PC-9 (cell line): ENCODE measurements around the gene CNTNAP2. TPM values are rescaled to one million over a fixed set of nuclear protein-coding genes. Genes with fewer than 3 reads are reported as not detected.

ENCODE experiments used
- BruUV-seq: library from RNA; stranded (reverse); fragments of 400-500 nt; replicated peaks from 2 replicates; lab custom pipeline; 2021; lab: Mats Ljungman, UMichigan
- CTCF ChIA-PET: fragments of 300-600 bp; sonication (Branson Sonifier 250); formaldehyde crosslinking; loops from one replicate; lab custom pipeline; 2022; ENCODE audit warnings: antibody characterized with exemption; lab: Charles Lee
- POLR2A ChIA-PET: fragments of 300-600 bp; sonication (Branson Sonifier 250); formaldehyde crosslinking; loops from one replicate; lab custom pipeline; 2022; ENCODE audit warnings: antibody characterized with exemption; ENCODE audit not compliant: unreplicated experiment; lab: Charles Lee
- DNase-seq, 2 experiments: peaks; one replicate each; pipeline versions ENCODE4 v3.0.0 to v3.0.0-alpha.2; 2015 to 2022; ENCODE audit warnings: mixed read lengths in 1 of 2
- H2AFZ ChIP-seq: fragments of 200-600 bp; sonication (generic); 2 replicates; pipeline ENCODE4 v1.8.1; 2017; ENCODE audit warnings: antibody characterized with exemption
- H3F3A ChIP-seq: fragments of 200-600 bp; sonication (generic); 2 replicates; pipeline ENCODE4 v1.8.1; 2017; ENCODE audit warnings: antibody characterized with exemption, mild to moderate bottlenecking, low read depth; ENCODE audit not compliant: insufficient read depth
- H3K27ac ChIP-seq: fragments of 200-600 bp; sonication (generic); 2 replicates; pipeline ENCODE4 v1.6.1; 2016; ENCODE audit warnings: mixed run types
- H3K27me3 ChIP-seq: fragments of 200-600 bp; sonication (generic); 2 replicates; pipeline ENCODE4 v1.6.1; 2016; ENCODE audit warnings: low read depth, mixed run types; ENCODE audit not compliant: insufficient read depth
- H3K36me3 ChIP-seq: fragments of 200-600 bp; sonication (generic); 2 replicates; pipeline ENCODE4 v1.6.1; 2016; ENCODE audit warnings: low read depth, mixed run types
- H3K4me1 ChIP-seq: fragments of 200-600 bp; sonication (generic); replicated peaks from 2 replicates; pipeline ENCODE4 v1.6.1; 2016; ENCODE audit warnings: mixed run types; ENCODE audit not compliant: insufficient read depth
- H3K4me2 ChIP-seq: fragments of 200-600 bp; sonication (generic); 2 replicates; pipeline ENCODE4 v1.6.1; 2017; ENCODE audit warnings: mixed run types
- H3K4me3 ChIP-seq: fragments of 200-600 bp; sonication (generic); 2 replicates; pipeline ENCODE4 v1.6.1; 2016; ENCODE audit warnings: mixed run types
- H3K79me2 ChIP-seq: fragments of 200-600 bp; sonication (generic); 2 replicates; pipeline ENCODE4 v1.6.1; 2017; ENCODE audit warnings: low read depth, mixed run types
- H3K9me2 ChIP-seq: fragments of 200-600 bp; sonication (generic); 2 replicates; pipeline ENCODE4 v1.8.1; 2017; ENCODE audit warnings: mild to moderate bottlenecking; ENCODE audit not compliant: insufficient read depth
- H3K9me3 ChIP-seq: fragments of 200-600 bp; sonication (generic); 2 replicates; pipeline ENCODE4 v1.8.1; 2016; ENCODE audit warnings: low read depth; ENCODE audit not compliant: insufficient read depth
- H4K20me1 ChIP-seq: fragments of 200-600 bp; sonication (generic); 2 replicates; pipeline ENCODE4 v1.8.1; 2017; ENCODE audit not compliant: insufficient read depth
- CTCF ChIP-seq: fragments of 200-600 bp; sonication (generic); conservative IDR thresholded peaks from 2 replicates; pipeline ENCODE4 v1.6.1; 2017; ENCODE audit warnings: mixed run types, antibody characterized with exemption, mild to moderate bottlenecking, moderate library complexity
- EZH2 ChIP-seq: fragments of 200-600 bp; sonication (generic); IDR thresholded peaks from 2 replicates; pipeline ENCODE4 v1.8.0; 2017; ENCODE audit warnings: antibody characterized with exemption, low read depth
- intact Hi-C: fragments of 100-400 bp; cut with micrococcal nuclease; formaldehyde crosslinking; loops from one replicate; pipeline ENCODE4 v1.10.0; 2022; ENCODE audit not compliant: unreplicated experiment
- total RNA-seq: library from RNA; stranded (reverse); gene quantifications from 2 replicates; pipeline ENCODE4 v1.2.3, GENCODE V29; 2021

Gene CNTNAP2
- total RNA-seq, 1 experiment from 2014 or later = not detected

- Histone ChIP-seq H3K79me2 (no peaks in the 10 kb centered on the region), H3K27me3 (peaks cover 6% of the 10 kb centered on the region; the same call in 1 of the 2 replicates), H3K9me2 (no peaks in the 10 kb centered on the region), H3F3A (no peaks in the 10 kb centered on the region), H3K9me3 (no peaks in the 10 kb centered on the region), H3K36me3 (no peaks in the 10 kb centered on the region), H2AFZ (no peak overlapping the region), H3K27ac (no peak overlapping the region), H3K4me3 (no peak overlapping the region), H3K4me2 (no peak overlapping the region), H3K4me1 (no peaks in the 10 kb centered on the region), H4K20me1 (no peaks in the 10 kb centered on the region)
- ChIA-PET CTCF (no interaction called here), POLR2A (no interaction called here)
- DNase-seq = no peak
- TF ChIP-seq CTCF (no peak), EZH2 (no peak)
- BruUV-seq = no TSS peak
- intact Hi-C loops = no loop called here
Measured at GRCh38 chr7:147564786-147565476, 1448.3 kb downstream of the CNTNAP2 start.

GRCh38 chr7:147567043-147567442, 1450.4 kb downstream of the CNTNAP2 start:
- H3F3A ChIP-seq = no peaks in the 10 kb centered on the region
- TF ChIP-seq CTCF (no peak), EZH2 (no peak)
- no peak overlapping the region for H3K4me2 ChIP-seq
- H3K27me3 ChIP-seq = no peaks in the 10 kb centered on the region
- intact Hi-C loops = no loop called here
- DNase-seq = no peak
- H3K79me2 ChIP-seq = no peaks in the 10 kb centered on the region
- no peaks in the 10 kb centered on the region for H3K36me3 ChIP-seq
- no peaks in the 10 kb centered on the region for H4K20me1 ChIP-seq
- H3K9me2 ChIP-seq = no peaks in the 10 kb centered on the region
- no TSS peak for BruUV-seq
- CTCF ChIA-PET = no interaction called here
- H3K27ac ChIP-seq = no peak overlapping the region
- POLR2A ChIA-PET = no interaction called here
- H2AFZ ChIP-seq = no peak overlapping the region
- H3K4me1 ChIP-seq = no peaks in the 10 kb centered on the region
- H3K4me3 ChIP-seq = no peak overlapping the region
- H3K9me3 ChIP-seq = no peaks in the 10 kb centered on the region

- TF ChIP-seq EZH2 (no peak), CTCF (no peak)
- Histone ChIP-seq H3K9me2 (no peaks in the 10 kb centered on the region), H3K9me3 (no peaks in the 10 kb centered on the region), H3K79me2 (no peaks in the 10 kb centered on the region), H2AFZ (no peak overlapping the region), H3K4me2 (no peak overlapping the region), H4K20me1 (no peaks in the 10 kb centered on the region), H3K27ac (no peak overlapping the region), H3K4me3 (no peak overlapping the region), H3F3A (no peaks in the 10 kb centered on the region), H3K27me3 (no peaks in the 10 kb centered on the region), H3K36me3 (no peaks in the 10 kb centered on the region), H3K4me1 (no peaks in the 10 kb centered on the region)
- CTCF ChIA-PET = no interaction called here
- POLR2A ChIA-PET = no interaction called here
- no peak for DNase-seq
- no TSS peak for BruUV-seq
- intact Hi-C loops = no loop called here
Measured at GRCh38 chr7:147569116-147569913, 1452.7 kb downstream of the CNTNAP2 start.
